ENCODE results near the gene TMEM175. TPM values are rescaled to one million over a fixed set of nuclear protein-coding genes. Genes with fewer than 3 reads are reported as not detected.

Gene TMEM175
- total RNA-seq, 1 donor from 2014 or later, result 28.0 TPM

GRCh38 chr4:948936-949300, 16.7 kb downstream of the TMEM175 start:
- Mint-ChIP-seq H3K27me3 (ENCODE audit: low read depth) (peaks cover 20% of the 10 kb centered on the region), H3K4me3 (no peak overlapping the region), H3K4me1 (peaks cover 7% of the 10 kb centered on the region), H3K27ac (no peak overlapping the region), H3K9me3 (no peaks in the 10 kb centered on the region), H3K36me3 (no peaks in the 10 kb centered on the region)
- no peak for TF ChIP-seq CTCF (IDR thresholded peaks at IDR 0.05; ENCODE audit: unreplicated experiment)
- DNase-seq (ENCODE audit: low spot score in 2 of 2, unreplicated experiment in 2 of 2), result no peak

- Mint-ChIP-seq H3K4me1 (peaks cover 7% of the 10 kb centered on the region), H3K27ac (no peak overlapping the region)
Measured at GRCh38 chr4:949656-950055, 17.4 kb downstream of the TMEM175 start.

GRCh38 chr4:950136-951020, 18.1 kb downstream of the TMEM175 start:
- Mint-ChIP-seq H3K9me3 (no peaks in the 10 kb centered on the region), H3K4me3 (no peak overlapping the region), H3K36me3 (peaks cover 7% of the 10 kb centered on the region), H3K27me3 (ENCODE audit: low read depth) (peaks cover 8% of the 10 kb centered on the region), H3K27ac (no peak overlapping the region), H3K4me1 (peaks cover 3% of the 10 kb centered on the region)
- TF ChIP-seq CTCF (IDR thresholded peaks at IDR 0.05; ENCODE audit: unreplicated experiment), result no peak
- no peak for DNase-seq (ENCODE audit: low spot score in 2 of 2, unreplicated experiment in 2 of 2)

More at GRCh38 chr4:949656-950055, 17.4 kb downstream of the TMEM175 start:
- Mint-ChIP-seq H3K9me3 (no peaks in the 10 kb centered on the region), H3K27me3 (ENCODE audit: low read depth) (peaks cover 16% of the 10 kb centered on the region), H3K4me3 (no peak overlapping the region), H3K36me3 (peaks cover 4% of the 10 kb centered on the region)
- TF ChIP-seq CTCF (IDR thresholded peaks at IDR 0.05; ENCODE audit: unreplicated experiment), result no peak
- no peak for DNase-seq (ENCODE audit: low spot score in 2 of 2, unreplicated experiment in 2 of 2)

GRCh38 chr4:951186-951585, 18.9 kb downstream of the TMEM175 start:
- no peak for TF ChIP-seq CTCF (IDR thresholded peaks at IDR 0.05; ENCODE audit: unreplicated experiment)
- peaks cover 7% of the 10 kb centered on the region for H3K36me3 Mint-ChIP-seq
- H3K9me3 Mint-ChIP-seq, result no peaks in the 10 kb centered on the region
- H3K4me3 Mint-ChIP-seq, result no peak overlapping the region
- H3K27me3 Mint-ChIP-seq (ENCODE audit: low read depth), result peaks cover under 1% of the 10 kb centered on the region
- no peak for DNase-seq (ENCODE audit: low spot score in 2 of 2, unreplicated experiment in 2 of 2)
- no peak overlapping the region for H3K27ac Mint-ChIP-seq
- no peaks in the 10 kb centered on the region for H3K4me1 Mint-ChIP-seq

GRCh38 chr4:951594-952468, 19.6 kb downstream of the TMEM175 start:
- Mint-ChIP-seq H3K27ac (no peak overlapping the region), H3K9me3 (no peaks in the 10 kb centered on the region), H3K36me3 (peaks cover 9% of the 10 kb centered on the region), H3K4me3 (no peak overlapping the region), H3K27me3 (ENCODE audit: low read depth) (no peaks in the 10 kb centered on the region), H3K4me1 (no peaks in the 10 kb centered on the region)
- no peak for TF ChIP-seq CTCF (IDR thresholded peaks at IDR 0.05; ENCODE audit: unreplicated experiment)
- DNase-seq (ENCODE audit: low spot score in 2 of 2, unreplicated experiment in 2 of 2), result no peak

Data from mesothelial cell of epicardium (in vitro differentiated cells).